Endothelial cell of umbilical vein (primary cell): Measurements from ENCODE around the gene SLC9A9. TPM values are rescaled to one million over a fixed set of nuclear protein-coding genes. Genes with fewer than 3 reads are reported as not detected.

Source experiments
- BruUV-seq: library from RNA; stranded (reverse); fragments of 400-500 nt; replicated peaks from 2 replicates; lab custom pipeline; 2021; lab: Mats Ljungman, UMichigan
- CTCF ChIA-PET: fragments of 300-600, 350-600 bp; sonication (Branson Sonifier 250); formaldehyde crosslinking; loops from one replicate; lab custom pipeline; 2021; ENCODE audit warnings: antibody characterized with exemption, inconsistent platforms; lab: Charles Lee
- POLR2A ChIA-PET: fragments of 300-600, 350-600 bp; sonication (Branson Sonifier 250); formaldehyde crosslinking; loops from one replicate; lab custom pipeline; 2021; ENCODE audit warnings: antibody characterized with exemption, inconsistent platforms; lab: Charles Lee
- DNase-seq: peaks from one replicate; pipeline ENCODE4 v3.0.0-alpha.2; 2011; ENCODE audit warnings: low read depth, low spot score
- FAIRE-seq: peaks from 2 replicates; lab custom pipeline; 2011; peaks lifted over from hg19 to GRCh38; lab: Jason Lieb, UNC
- H2AFZ ChIP-seq: 2 replicates; pipeline ENCODE4 v1.6.0; 2012; ENCODE audit warnings: low read depth, low read length, control low read depth, inconsistent platforms
- H3K27ac ChIP-seq: 2 replicates; pipeline ENCODE4 v1.5.1; 2011; ENCODE audit warnings: low read depth, mild to moderate bottlenecking, control low read depth, low read length, moderate library complexity; ENCODE audit not compliant: insufficient read depth
- H3K27me3 ChIP-seq, 2 experiments: 2 replicates each; pipeline versions ENCODE4 v1.6.0 to v1.6.1; 2011; ENCODE audit warnings: low read length in 2 of 2, mixed read lengths in 1 of 2; ENCODE audit not compliant: control insufficient read depth in 2 of 2, insufficient read depth in 2 of 2
- H3K36me3 ChIP-seq, 2 experiments: 2 replicates in 1 of 2; 3 replicates in 1 of 2; pipeline ENCODE4 v1.5.1; 2011; ENCODE audit warnings: low read length in 2 of 2, mild to moderate bottlenecking in 1 of 2, moderate library complexity in 1 of 2; ENCODE audit not compliant: control insufficient read depth in 2 of 2, insufficient read depth in 2 of 2; ENCODE audit errors: extremely low read depth in 1 of 2
- H3K4me1 ChIP-seq: 3 replicates; pipeline ENCODE4 v1.5.1; 2011; ENCODE audit warnings: mild to moderate bottlenecking, low read length; ENCODE audit not compliant: control insufficient read depth, insufficient read depth; ENCODE audit errors: extremely low read depth
- H3K4me2 ChIP-seq: 2 replicates; pipeline ENCODE4 v1.6.1; 2011; ENCODE audit warnings: low read length, control low read depth, mixed read lengths; ENCODE audit not compliant: insufficient read depth
- H3K4me3 ChIP-seq, 3 experiments: fragments of 200-600 bp in 1 of 3; sonication (generic), shearing (Covaris generic) in 1 of 3; replicated peaks in 1 of 3; 2 replicates each; pipeline ENCODE4 v1.5.1; 2011 to 2016; ENCODE audit warnings: control low read depth in 3 of 3, low read length in 3 of 3, mild to moderate bottlenecking in 2 of 3, inconsistent platforms in 1 of 3, low read depth in 1 of 3, moderate library complexity in 1 of 3; ENCODE audit not compliant: insufficient read depth in 1 of 3
- H3K79me2 ChIP-seq: 2 replicates; pipeline ENCODE4 v1.6.0; 2012; ENCODE audit warnings: low read length, inconsistent platforms; ENCODE audit not compliant: control insufficient read depth, insufficient read depth
- H3K9ac ChIP-seq: replicated peaks from 2 replicates; pipeline ENCODE3; 2011; ENCODE audit warnings: low read length, control low read depth; ENCODE audit not compliant: insufficient read depth; ENCODE audit errors: extremely low read depth
- H3K9me1 ChIP-seq: replicated peaks from 3 replicates; pipeline ENCODE4 v1.6.0; 2011; ENCODE audit warnings: mild to moderate bottlenecking, low read length; ENCODE audit not compliant: control insufficient read depth, insufficient read depth; ENCODE audit errors: extremely low read depth
- H3K9me3 ChIP-seq: replicated peaks from 2 replicates; pipeline ENCODE4 v1.5.1; 2012; ENCODE audit warnings: low read length, inconsistent platforms; ENCODE audit not compliant: control insufficient read depth, insufficient read depth
- H4K20me1 ChIP-seq: replicated peaks from 2 replicates; pipeline ENCODE3; 2011; ENCODE audit warnings: mild to moderate bottlenecking, low read length; ENCODE audit not compliant: control insufficient read depth, insufficient read depth; ENCODE audit errors: extremely low read depth
- EZH2 ChIP-seq: IDR thresholded peaks from 2 replicates; pipeline ENCODE4 v1.6.1; 2012; ENCODE audit warnings: borderline replicate concordance, low read depth, mild to moderate bottlenecking, moderate library complexity, low read length, inconsistent platforms; ENCODE audit not compliant: severe bottlenecking
- FOS ChIP-seq: IDR thresholded peaks from 2 replicates; pipeline ENCODE4 v1.6.1; 2011; ENCODE audit warnings: mild to moderate bottlenecking, low read length, moderate library complexity, borderline replicate concordance; ENCODE audit not compliant: insufficient read depth
- GATA2 ChIP-seq: IDR thresholded peaks from 2 replicates; pipeline ENCODE4 v1.7.0; 2011; ENCODE audit warnings: low read depth, mild to moderate bottlenecking, moderate library complexity, mixed read lengths, low read length; ENCODE audit not compliant: insufficient read length, insufficient read depth
- JUN ChIP-seq: IDR thresholded peaks from 2 replicates; pipeline ENCODE4 v1.6.1; 2011; ENCODE audit warnings: borderline replicate concordance, low read depth; ENCODE audit not compliant: insufficient read length, insufficient read depth
- MYC ChIP-seq: IDR thresholded peaks from one replicate; pipeline ENCODE4 v1.6.1; 2011; ENCODE audit warnings: mild to moderate bottlenecking, low read depth, low read length
- POLR2A ChIP-seq: IDR thresholded peaks from 2 replicates; pipeline ENCODE4 v1.6.1; 2012; ENCODE audit warnings: low read depth, mild to moderate bottlenecking, control low read depth, low read length
- POLR2AphosphoS5 ChIP-seq: IDR thresholded peaks from 2 replicates; pipeline ENCODE4 v1.6.1; 2012; ENCODE audit warnings: low read depth, mild to moderate bottlenecking, control low read depth, low read length, moderate library complexity; ENCODE audit not compliant: insufficient read depth
- dilution Hi-C: fragments of 300-500 bp; cut with MboI; formaldehyde crosslinking; loops from one replicate; pipeline ENCODE4 v1.15.0; 2019; ENCODE audit warnings: low sequenced_read_pairs; ENCODE audit not compliant: extremely low pct_ligation_motif_present
- intact Hi-C: fragments of 100-400 bp; cut with micrococcal nuclease; formaldehyde crosslinking; loops from one replicate; pipeline ENCODE4 v1.10.0; 2022
- polyA plus RNA-seq, 4 experiments: library from polyadenylated mRNA; depleted of rRNA in 3 of 4; stranded (reverse) in 3 of 4; unstranded in 1 of 4; fragments of >200 nt; gene quantifications; 2 replicates each; pipeline versions ENCODE4 v1.2.1 to v1.2.3, GENCODE V29; 2011 to 2012; ENCODE audit warnings: missing spikeins in 1 of 4
- total RNA-seq: library from RNA; stranded (reverse); gene quantifications from 2 replicates; pipeline ENCODE4 v1.2.3, GENCODE V29; 2021
- TF ChIP-seq, protein P1 (sequence below): IDR thresholded peaks from 2 replicates; pipeline ENCODE4 v1.6.1; 2011; ENCODE audit not compliant: insufficient read depth, insufficient read length

Gene SLC9A9
- total and polyA plus RNA-seq, 2 donors (not counting 3 experiments of a cell fraction or from before 2014, with no cell fraction given), result 1.5 to 1.8 TPM

DNA sequence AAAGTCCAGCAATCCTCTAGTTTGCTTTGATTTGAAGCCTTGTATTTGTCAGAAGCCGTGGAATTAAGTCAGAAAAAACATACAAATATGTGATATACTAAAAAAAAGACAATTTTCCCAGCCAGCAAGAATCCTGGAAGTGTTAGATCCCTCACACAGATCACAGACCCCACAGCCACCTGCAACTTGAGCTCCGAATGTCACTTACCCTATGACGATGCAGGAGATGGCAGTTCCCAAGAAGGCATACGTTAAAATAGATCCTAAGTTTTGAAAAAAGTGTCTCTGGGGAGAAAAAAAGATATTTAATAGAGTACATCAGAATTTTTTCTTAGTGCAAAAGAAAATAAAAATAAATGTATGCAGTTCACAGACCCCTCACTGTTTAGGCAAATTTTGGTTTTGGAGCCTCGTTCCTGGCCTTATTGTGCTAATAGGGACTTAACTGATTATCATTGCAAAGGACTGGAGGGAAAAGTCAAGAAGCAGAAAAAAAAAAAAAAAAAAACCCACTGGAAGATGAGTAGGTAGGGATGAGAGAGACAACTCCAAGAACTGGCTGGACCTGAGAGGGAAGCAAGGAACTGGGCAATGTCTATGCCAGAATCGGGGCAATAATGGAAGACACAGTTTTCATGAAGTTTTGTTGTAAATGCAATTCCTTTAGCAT is 53.3 kb downstream of the SLC9A9 start:
- no peaks in the 10 kb centered on the region for H3K4me1 ChIP-seq
- H3K9me1 ChIP-seq, result no peaks in the 10 kb centered on the region
- no peaks in the 10 kb centered on the region for H3K27me3 ChIP-seq
- DNase-seq (no peak), FAIRE-seq (no peak)
- no peaks in the 10 kb centered on the region for H3K36me3 ChIP-seq
- H3K4me2 ChIP-seq, result no peak overlapping the region
- H3K79me2 ChIP-seq, result no peaks in the 10 kb centered on the region
- H3K4me3 ChIP-seq, result no peak overlapping the region
- BruUV-seq, result no TSS peak
- no peak overlapping the region for H2AFZ ChIP-seq
- H4K20me1 ChIP-seq, result no peaks in the 10 kb centered on the region
- no peak overlapping the region for H3K27ac ChIP-seq
- H3K9ac ChIP-seq, result no peak overlapping the region
- dilution Hi-C loops, result no loop called here
- TF ChIP-seq MYC, result no peak
- TF ChIP-seq, protein P1, sequence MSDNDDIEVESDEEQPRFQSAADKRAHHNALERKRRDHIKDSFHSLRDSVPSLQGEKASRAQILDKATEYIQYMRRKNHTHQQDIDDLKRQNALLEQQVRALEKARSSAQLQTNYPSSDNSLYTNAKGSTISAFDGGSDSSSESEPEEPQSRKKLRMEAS, result no peak
- no peak for TF ChIP-seq EZH2
- TF ChIP-seq POLR2AphosphoS5, result no peak
- ChIA-PET POLR2A (no interaction called here), CTCF (no interaction called here)
- H3K9me3 ChIP-seq, result no peaks in the 10 kb centered on the region
- intact Hi-C loops, result loop anchor here (5.0 kb wide), 1 partner anchor 157 kb away; no protein-coding TSS in a partner anchor

DNA sequence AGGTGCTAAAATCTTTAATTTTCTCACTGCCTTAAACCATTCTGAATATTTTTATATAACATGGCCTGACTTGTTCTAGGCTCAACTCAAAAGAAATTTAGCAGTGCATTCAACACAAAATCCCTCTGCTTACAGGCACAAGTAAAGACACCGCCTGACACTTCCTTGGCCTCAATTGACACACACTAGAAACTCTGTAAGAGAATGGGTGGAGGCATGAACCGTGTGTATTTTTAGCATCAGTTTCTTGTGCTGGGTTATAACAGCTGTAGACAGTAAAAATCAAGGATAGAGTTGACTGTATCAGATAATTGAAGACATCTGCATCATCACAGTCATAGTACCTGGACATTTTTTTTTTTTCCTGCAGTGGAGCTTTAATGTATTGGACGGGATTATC is 54.3 kb downstream of the SLC9A9 start:
- no peak overlapping the region for H3K4me2 ChIP-seq
- no TSS peak for BruUV-seq
- no peaks in the 10 kb centered on the region for H3K9me1 ChIP-seq
- H3K27ac ChIP-seq, result no peak overlapping the region
- no peaks in the 10 kb centered on the region for H3K27me3 ChIP-seq
- H4K20me1 ChIP-seq, result no peaks in the 10 kb centered on the region
- H2AFZ ChIP-seq, result no peak overlapping the region
- FAIRE-seq (no peak), DNase-seq (no peak)
- H3K79me2 ChIP-seq, result no peaks in the 10 kb centered on the region
- TF ChIP-seq JUN, result no peak
- no peak for TF ChIP-seq GATA2
- TF ChIP-seq EZH2, result no peak
- no peak for TF ChIP-seq MYC
- no peak for TF ChIP-seq POLR2A
- TF ChIP-seq FOS, result no peak
- intact Hi-C loops, result no loop called here
- H3K4me3 ChIP-seq, result no peak overlapping the region
- ChIA-PET POLR2A (no interaction called here), CTCF (no interaction called here)
- no peak overlapping the region for H3K9ac ChIP-seq
- H3K9me3 ChIP-seq, result no peaks in the 10 kb centered on the region
- dilution Hi-C loops, result no loop called here
- no peaks in the 10 kb centered on the region for H3K36me3 ChIP-seq
- no peaks in the 10 kb centered on the region for H3K4me1 ChIP-seq
